ENCODE measurements around the gene SCAP. TPM values are rescaled to one million over a fixed set of nuclear protein-coding genes. Genes with fewer than 3 reads are reported as not detected.

Gene SCAP
- total and polyA plus RNA-seq, 2 of the 13 experiments (the other 11 are each of a cell fraction or from before 2014, with no cell fraction given), result 40.4 to 53.3 TPM

GRCh38 chr3:47414666-47415587 is 60.8 kb downstream of the SCAP start (continued):
- TF ChIP-seq ZNF687 (CRISPR knock-in tag; IDR thresholded peaks at IDR 0.05), result peak; percentile 20; the same call in 1 of the 2 replicates
- TF ChIP-seq TARDBP (CRISPR knock-in tag; IDR thresholded peaks at IDR 0.05), result 0 out of 2 replicates have a peak, but pooled peaks have one; percentile 2
- TF ChIP-seq ZNF292 (CRISPR knock-in tag; IDR thresholded peaks at IDR 0.05; ENCODE audit: borderline replicate concordance, low read depth), result no peak
- peak; percentile 64 for TF ChIP-seq AGO2 (optimal IDR thresholded peaks at IDR 0.05; ENCODE audit: low read depth, low read length)
- TF ChIP-seq ZNF629 (CRISPR knock-in tag; conservative IDR thresholded peaks at IDR 0.05), result peak; percentile 93
- 0 out of 2 replicates have a peak, but pooled peaks have one; percentile 18 for TF ChIP-seq ZMYM3 (CRISPR knock-in tag; IDR thresholded peaks at IDR 0.05)
- TF ChIP-seq ZBTB33 (CRISPR knock-in tag; IDR thresholded peaks at IDR 0.05), result peak; percentile 45; the same call in 1 of the 2 replicates
- peak; percentile 18; the same call in 1 of the 2 replicates for TF ChIP-seq POLR2AphosphoS5 (IDR thresholded peaks at IDR 0.05; ENCODE audit: low read depth, low read length)
- TF ChIP-seq NCOR1 (IDR thresholded peaks at IDR 0.05; ENCODE audit: borderline replicate concordance, low read length), result no peak
- no peak for TF ChIP-seq SCMH1 (CRISPR knock-in tag; IDR thresholded peaks at IDR 0.05; ENCODE audit: borderline replicate concordance)
- TF ChIP-seq KDM5B (CRISPR knock-in tag; IDR thresholded peaks at IDR 0.05; ENCODE audit: borderline replicate concordance), result no peak
- no peak for TF ChIP-seq HDAC6 (IDR thresholded peaks at IDR 0.05; ENCODE audit: low read depth, low read length)
- no peak for TF ChIP-seq MYC (CRISPR knock-in tag; IDR thresholded peaks at IDR 0.05; ENCODE audit: borderline replicate concordance)

Data from HepG2 (cell line).